GM21360 (cell line): Measurements from ENCODE around the gene F2RL2.

Experiments used
- ATAC-seq: cut with Tn5 transposase; IDR thresholded peaks from one replicate; pipeline ENCODE4 v1.9.1; 2021; ENCODE audit warnings: mild to moderate bottlenecking, moderate library complexity; ENCODE audit not compliant: unreplicated experiment

Gene F2RL2, protein sequence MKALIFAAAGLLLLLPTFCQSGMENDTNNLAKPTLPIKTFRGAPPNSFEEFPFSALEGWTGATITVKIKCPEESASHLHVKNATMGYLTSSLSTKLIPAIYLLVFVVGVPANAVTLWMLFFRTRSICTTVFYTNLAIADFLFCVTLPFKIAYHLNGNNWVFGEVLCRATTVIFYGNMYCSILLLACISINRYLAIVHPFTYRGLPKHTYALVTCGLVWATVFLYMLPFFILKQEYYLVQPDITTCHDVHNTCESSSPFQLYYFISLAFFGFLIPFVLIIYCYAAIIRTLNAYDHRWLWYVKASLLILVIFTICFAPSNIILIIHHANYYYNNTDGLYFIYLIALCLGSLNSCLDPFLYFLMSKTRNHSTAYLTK

DNA sequence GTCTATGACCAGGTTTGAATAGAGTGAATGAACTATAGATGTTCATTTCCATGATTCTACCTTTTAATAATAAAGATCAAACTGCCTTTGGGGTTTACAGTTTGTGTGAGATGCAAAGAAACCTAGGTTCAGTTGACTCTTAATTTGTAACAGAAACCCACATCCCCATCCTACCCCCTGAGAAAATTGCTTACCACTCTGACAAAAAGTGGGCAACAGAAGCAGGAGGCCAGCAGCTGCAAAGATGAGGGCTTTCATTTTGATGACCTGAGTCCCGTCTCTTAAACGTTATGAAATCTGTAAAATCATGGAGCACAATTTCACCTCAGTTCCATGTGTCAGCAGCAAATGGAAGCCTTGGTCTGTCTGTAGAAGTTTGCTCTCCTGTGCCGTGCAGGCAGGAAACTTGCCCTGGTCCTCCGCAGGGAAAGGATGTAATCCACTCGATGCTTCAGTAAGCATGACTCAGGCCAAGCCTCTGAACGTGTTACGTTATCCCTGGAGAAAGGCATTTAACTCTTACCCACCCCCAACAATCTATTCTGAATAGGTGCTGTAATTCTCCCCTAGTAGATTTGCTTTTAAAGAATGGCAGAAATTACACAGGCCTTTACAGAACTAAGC, at the start of gene F2RL2:
F2RL2 (minus strand) TSS at position 431 of the 624 bp plus-strand sequence; CDS start at position 258, 173 bp downstream.
- ATAC-seq, result no peak

DNA sequence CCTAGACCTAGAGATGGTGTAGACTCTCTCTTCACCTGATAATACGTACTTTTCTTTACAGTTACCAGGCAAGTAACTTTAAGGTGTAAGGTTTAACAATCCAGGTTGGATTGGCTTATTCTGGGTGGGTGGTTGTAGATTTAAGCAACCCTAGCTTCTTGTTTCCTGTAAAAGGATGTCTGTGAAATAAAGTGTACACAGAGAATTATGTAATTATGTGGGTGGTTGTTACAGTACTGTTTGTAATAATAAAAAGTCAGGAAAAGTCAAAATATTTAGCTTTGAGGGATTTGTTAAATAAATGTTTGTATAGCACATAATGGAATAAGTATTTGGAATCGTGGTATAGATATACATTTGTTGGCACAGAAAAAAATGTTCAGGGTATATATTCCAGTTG, 49.0 kb upstream of the F2RL2 start:
- no peak for ATAC-seq

DNA sequence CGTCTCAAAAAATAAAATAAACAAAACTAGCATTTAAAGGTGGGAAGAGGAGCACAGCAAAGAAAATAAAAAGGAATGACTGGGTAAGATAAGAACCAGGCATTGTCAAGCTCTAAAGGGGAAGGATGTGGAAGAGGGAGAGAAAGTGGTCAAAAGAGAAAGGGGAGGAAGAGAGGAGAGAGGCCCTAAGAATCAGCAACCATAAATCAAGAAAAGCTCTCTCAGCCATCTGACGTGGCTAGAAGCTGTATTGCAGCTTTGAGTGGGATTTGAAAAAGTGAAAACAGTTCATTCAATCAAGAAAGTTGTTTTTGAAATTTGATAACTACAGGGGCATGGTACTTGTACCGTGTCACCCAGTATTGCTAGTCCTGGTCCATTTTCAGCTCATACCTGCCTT, 47.3 kb upstream of the F2RL2 start:
- ATAC-seq, result no peak

DNA sequence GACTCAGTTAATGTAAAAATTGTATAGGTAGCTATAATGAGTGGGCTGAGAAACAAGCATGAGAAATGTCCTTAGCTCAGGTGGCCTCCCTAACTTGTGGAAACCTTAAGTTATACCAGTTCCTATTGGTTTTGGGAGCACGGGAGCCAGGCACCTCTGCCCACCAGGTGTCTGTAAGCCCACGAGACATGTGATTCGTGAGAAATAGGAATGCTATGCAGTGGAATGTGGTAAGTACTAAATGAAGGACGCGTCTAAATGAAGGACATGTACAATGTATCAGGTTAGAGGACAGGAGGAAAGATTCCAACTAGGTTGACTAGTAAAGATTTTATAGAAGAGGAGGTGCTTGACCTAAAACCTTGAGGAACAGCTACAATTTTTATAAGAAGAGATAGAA, 46.0 kb upstream of the F2RL2 start:
- no peak for ATAC-seq

DNA sequence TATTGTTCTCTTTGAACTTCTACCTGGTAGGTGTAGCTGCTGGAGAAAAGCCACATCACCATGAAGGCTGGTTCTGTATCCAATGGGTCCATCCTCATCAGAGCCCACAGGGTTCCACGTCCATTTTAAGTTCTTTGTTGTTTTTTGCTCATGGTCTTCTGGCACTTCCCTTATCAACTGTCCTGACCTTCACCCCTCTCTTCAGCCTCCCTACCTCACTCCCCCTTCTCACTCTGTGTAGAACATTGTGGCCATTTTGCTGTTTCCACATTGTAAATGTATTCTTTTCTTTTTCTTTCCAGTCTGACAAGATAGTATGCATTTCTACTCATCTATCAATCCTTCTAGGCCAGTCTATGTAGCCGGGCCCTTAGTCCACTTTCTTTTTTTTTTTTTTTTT, 44.3 kb upstream of the F2RL2 start:
- ATAC-seq, result no peak

DNA sequence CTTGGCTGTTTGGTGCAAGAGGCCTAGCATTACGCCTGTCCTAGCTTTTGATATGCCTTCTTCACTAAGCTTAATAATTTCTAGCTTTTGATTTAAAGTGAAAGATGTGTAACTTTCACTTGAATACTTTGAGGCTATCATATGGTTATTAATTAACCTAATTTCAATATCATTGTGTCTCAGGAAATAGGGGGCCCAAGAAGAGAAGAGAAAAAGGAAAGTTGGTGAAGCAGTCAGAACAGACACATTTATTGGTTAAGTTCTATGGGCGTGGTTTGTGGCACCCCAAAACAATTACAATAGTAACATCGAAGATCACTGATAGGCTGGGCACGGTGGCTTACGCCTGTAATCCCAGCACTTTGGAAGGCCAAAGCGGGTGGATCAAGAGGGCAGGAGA, 40.9 kb upstream of the F2RL2 start:
- ATAC-seq, result no peak

DNA sequence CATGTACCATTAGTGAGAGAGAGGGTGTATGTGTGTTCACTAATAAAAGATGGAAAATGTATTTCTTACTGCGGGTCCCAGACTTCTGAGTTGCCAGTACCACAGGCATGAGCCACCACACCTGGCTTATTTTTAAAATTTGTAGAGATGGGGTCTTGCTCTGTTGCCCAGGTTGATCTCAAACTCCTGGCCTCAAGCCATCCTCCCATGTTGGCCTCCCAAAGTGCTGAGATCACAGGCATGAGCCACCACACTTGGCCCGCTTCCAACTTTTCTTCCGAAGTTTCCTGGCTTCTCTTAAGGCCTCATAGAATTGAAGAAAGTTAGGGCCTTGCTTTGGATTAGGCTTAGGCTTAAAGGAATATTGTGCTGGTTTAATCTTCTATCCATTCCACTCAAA, 40.4 kb upstream of the F2RL2 start:
- no peak for ATAC-seq

DNA sequence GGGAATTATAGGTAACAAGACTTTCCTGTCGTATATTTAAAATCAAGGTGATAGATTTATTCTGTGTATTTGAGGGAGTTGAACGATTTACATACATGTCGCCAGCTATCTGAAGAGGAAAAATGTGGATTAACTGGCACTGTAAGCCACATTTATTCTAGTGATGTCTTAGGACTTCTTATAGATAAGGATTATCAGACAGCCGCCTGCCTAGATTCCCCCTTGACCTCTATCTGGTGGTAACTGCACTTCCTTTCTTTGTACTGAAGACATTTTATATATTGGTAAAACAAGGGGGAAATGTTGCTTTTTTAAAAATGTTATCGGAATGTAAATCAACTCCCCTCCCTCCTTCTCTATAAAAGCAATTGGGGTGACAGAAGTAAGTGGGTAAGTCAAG, 39.3 kb upstream of the F2RL2 start:
- no peak for ATAC-seq

DNA sequence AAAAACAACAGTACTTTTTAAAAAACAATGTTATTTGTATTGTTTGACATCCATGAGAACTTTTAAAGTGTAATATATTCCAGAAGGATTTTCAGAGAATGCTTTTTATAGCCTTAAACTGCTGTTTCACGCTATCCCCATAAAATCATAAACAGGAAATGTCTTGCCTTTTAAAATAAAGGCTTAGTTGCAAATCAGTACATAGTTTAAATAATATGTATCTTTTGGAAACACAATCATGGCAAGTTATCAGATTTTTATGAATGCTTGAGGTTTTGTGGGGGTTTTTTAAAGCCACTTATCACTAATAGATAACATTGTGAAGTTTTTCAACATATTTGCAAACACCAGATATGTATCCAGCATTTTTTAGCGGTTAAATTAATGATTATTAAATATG, 37.2 kb upstream of the F2RL2 start:
- ATAC-seq, result no peak

DNA sequence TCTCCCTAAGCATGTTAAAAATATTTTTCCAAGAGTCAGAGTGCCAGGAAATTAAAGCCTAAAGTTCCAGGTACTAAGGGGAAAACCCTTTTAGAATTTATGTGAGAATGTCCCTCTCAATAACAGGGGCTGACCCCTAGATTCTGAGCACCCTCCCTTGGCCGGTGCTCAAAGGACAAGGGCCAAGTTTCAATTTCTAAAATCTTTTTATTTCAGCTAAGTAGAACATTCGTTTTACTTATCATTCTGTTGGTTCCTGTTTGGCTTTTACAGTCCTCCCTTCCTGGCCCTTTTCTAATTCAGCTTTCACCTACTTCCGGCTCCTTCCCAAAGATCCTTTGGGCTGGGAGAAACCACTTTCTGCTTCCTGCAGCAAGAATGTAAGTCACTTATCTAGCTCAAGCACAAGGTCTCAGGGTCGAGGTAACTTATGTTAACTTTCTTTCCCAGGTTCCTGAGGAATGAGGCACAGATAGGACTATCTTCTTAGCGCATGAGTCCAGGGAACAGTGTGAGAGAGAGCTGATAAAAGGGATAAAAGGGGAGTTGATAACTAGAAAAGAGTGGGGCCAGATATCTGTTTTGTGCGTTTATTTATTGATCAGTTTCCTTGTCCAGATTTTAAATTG, 34.6 kb upstream of the F2RL2 start:
- no peak for ATAC-seq

DNA sequence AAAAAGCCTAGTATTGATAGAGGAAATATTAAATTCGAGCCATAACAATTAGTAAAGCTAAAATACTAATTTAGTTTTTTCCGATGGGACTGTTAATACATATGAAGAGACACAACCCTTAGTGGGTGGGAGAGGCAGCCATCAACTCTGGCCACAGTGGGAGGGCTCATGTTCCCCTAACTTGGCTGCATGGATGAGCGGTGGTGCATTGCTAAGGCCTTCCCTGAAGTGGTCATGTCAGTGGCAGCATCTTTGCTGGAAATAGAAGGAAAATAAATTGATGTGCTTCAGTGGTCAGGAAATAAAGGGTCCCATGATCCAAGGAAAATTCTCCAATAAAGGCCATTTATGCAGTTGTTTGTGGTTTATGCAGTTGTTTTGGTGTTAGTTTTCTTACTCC, 33.9 kb upstream of the F2RL2 start:
- no peak for ATAC-seq

DNA sequence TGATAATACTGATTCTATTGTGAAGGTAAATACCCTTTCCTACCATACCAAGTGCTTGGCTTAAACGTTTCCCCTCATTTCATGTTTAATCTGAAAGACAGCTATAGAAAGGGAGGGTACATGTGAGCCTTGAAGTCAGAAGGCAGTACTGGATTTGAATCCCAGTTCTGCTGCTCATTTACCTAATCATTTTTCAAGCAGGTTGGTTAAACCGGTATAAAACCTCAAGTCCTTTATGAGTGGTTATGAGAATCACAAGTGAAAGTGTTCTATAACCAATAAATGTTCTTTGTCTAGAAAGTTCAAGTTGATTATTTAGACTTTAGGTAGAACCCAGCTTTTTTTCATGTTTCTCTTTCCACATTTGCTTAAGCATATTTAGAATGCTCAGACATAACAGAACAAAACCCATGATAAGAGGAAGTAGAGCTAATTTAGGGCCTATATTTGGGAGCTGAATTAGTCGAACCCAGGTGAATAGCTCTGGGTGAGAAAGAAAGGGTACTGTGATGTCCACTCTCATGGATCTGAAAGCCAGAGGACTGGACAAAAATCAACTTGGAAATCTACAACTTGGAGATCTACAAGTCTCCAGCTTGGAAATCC, 29.7 kb upstream of the F2RL2 start:
- no peak for ATAC-seq

DNA sequence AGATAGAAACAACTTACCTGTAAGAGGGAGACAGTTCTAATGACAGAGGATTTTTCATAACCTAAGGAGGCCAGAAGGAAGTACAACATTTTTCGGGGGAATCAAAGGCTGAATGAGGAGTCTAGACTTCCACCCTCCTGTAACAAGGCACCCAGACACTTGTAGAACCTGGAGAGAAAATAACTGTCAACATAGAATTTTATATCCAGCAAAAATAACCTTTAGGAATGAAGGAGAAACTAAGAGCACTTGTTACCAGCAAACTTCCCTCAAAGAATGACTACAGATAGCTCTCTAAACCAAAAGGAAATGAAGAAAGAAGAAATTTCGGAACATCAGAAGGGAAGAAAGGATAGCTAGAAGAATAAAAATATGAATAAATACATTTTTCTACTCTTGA, 25.9 kb upstream of the F2RL2 start:
- no peak for ATAC-seq

DNA sequence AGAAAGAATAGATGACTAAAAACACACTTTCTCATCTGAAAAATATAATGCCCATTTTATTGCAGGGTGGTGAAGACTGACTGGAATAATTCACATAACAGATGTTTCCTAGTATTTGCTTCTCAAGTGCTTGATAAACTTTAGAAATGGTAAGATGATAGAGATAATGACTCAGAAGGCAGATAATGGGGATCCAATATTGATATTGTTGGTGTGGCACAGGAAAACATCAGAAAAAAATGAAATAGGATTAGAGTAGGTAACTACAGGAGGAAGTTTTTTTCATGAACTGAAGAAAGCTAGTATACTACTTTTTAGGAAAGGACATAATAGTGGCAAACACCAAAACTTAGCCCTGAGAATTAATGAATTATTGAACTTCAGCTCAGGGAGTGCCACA, 20.2 kb upstream of the F2RL2 start:
- ATAC-seq, result no peak

DNA sequence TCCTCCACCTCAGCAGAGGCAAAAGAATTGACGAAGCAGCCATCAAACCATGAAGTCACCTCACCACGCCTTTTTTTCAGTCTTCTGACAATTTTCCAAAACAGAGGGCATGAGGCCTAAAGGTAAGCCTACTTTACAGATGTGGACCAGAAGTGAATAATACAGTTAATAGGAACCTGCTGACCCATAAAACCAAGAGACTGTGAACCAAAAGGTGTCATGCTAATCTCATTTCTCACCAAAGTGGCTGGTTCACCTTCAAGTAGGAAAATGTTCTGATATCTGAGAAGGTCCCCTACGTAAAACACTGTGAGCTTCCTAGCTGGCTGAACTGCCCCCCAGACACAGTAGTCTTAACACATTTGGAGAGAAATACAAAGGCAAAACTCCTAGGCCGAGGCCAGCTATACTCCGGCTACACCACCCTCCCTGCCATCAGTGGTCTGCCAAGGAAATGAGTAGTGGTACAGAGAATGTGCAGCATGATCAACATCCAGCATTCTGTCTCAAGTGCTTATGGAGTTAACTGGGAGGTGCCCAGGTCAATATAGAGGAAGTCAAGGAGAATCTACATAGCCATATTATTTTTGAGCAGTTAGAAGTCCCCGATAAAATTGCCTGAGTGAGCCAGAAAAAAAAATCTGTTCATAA, 19.3 kb upstream of the F2RL2 start:
- no peak for ATAC-seq

DNA sequence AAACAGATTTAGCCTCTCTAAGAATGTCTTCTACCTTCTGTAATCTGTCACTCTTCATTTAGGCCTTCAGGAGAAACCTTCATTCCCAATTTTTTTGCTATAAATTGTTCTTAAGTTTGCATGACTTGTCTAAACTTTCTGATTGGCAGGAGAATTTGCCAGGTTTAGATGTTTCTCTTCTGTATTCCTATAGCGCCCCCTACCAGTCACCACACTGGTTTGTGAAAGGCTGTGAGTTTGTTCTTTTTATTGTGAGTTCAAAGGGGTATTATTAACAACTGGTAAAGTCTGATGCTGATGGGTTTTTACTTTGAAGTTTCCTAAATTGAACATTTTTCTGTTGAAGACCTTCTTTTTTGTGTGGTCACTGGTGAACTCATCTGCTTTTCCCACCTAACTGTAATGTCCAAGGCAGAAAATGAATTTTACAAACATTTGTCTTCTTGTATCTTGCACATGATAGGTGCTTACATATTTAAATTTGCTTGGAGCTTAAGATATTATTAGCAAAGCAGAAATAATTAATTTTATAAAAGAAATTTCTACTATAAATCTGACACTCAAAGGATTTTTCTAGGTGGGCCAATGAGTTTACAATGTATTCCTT, 18.4 kb upstream of the F2RL2 start:
- ATAC-seq, result no peak

DNA sequence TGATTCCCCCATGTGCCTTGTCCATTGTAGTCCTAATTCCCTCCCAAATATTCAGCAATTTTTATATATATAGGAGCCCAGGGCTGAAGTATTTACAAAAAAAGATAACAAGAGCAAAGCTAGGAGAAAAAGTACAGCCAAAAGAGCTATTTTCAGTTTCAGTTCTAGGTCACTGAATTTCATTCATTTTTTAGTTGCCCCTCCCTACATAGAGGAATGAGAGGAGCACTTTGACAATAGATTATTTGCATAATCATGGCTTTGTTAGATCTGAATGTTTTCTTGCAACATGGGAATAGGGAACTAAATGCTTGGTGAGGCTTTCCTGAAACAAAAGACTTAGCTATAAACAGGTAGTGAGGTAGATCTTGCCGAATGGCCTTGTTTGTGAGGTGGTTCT, 15.3 kb upstream of the F2RL2 start:
- no peak for ATAC-seq

DNA sequence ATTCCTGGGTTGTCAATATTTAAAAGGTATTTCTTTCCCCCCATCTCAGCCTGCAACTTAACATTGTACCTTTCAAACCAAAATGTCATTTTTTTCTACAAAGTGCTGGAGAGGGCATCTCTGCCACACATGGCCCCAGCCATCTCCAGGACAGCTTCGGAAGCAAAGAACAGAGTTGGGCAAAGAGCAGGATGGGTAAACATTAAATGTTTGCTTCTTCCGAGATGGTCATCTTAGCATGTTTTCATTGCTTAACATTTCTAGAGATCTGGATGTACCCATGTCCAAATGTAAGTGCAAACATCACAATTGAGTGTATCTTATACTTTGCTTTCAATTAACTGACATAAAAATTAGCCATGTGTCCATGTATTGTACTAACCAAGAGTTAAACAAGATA, 14.3 kb upstream of the F2RL2 start:
- ATAC-seq, result no peak

DNA sequence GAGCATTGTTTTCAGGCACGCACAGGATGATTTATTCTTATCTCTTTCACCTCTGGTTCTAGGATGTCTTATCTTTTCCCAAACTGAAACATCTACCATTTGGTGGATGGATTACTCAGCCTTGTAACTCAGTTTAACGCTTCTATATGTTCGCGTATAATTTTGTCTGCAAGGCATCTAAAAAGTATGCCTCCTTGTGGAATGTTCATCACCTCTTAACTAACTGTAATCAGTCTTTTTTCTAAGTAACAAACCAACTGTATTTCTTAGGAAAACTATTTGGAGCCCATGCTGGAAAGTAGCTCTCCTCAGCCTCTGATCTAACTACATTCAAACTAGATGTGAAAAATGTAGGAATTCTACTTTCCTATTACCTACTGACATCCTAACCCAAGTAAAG, 11.5 kb upstream of the F2RL2 start:
- no peak for ATAC-seq

DNA sequence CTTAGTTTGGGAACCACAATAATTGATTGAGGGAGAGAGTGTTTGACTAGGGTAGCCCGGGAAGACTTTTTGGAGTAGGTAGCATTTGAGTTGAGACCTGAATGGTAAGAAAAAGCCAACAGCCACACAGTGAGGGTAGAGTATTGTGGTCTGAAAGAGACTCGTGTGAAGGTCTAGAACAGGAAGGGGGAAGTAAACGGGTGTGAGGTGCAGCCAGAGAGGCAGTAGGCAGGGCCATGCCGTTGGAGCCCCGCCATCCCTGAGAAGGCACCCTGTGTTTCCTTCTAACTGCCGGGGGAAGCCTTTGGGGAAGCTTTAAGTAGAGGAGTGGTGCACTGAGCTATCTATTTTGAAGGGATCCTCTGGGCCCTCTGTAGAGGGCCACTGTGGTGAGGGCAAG, 3.5 kb upstream of the F2RL2 start:
- no peak for ATAC-seq
